Measurements from ENCODE around the gene PEMT.
"Not testable (repeated sequence)": the region's sequence is repeated elsewhere in the genome, so short reads cannot be mapped to it uniquely, and the experiment has no call there.

The PEMT gene

DNA sequence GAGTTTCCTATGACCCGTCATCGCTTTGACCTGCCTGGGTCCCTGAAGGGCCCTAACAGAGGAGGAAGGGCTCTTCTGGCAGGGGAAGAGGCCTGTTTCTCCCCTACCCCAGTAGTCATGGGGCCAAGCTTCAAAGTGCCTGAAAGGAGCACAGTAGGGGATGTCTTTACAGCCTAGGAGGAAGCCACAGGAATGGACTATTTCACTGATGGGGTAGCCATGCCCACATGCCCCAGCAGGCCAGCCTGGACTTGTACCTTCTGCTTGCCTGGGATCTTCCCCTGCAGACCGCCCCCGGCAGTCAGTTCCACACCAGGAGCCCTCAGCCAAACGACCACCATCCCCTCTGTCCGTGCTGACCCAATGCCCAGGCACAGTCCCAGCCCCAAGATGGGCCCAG lies 41.8 kb upstream of the PEMT start:
- peaks cover 6% of the 10 kb centered on the region for H3K4me1 ChIP-seq (ENCODE audit: insufficient read depth, low read length, severe bottlenecking)
- no peaks in the 10 kb centered on the region for H4K20me1 ChIP-seq (ENCODE audit: insufficient read depth, low read length)
- no peak overlapping the region for H3K4me3 ChIP-seq (ENCODE audit: low read depth, low read length, poor library complexity, severe bottlenecking)
- no peak overlapping the region for H3K4me2 ChIP-seq (ENCODE audit: low read length)
- no peaks in the 10 kb centered on the region for H3K79me2 ChIP-seq (ENCODE audit: insufficient read depth, low read length)
- TF ChIP-seq, protein P1, sequence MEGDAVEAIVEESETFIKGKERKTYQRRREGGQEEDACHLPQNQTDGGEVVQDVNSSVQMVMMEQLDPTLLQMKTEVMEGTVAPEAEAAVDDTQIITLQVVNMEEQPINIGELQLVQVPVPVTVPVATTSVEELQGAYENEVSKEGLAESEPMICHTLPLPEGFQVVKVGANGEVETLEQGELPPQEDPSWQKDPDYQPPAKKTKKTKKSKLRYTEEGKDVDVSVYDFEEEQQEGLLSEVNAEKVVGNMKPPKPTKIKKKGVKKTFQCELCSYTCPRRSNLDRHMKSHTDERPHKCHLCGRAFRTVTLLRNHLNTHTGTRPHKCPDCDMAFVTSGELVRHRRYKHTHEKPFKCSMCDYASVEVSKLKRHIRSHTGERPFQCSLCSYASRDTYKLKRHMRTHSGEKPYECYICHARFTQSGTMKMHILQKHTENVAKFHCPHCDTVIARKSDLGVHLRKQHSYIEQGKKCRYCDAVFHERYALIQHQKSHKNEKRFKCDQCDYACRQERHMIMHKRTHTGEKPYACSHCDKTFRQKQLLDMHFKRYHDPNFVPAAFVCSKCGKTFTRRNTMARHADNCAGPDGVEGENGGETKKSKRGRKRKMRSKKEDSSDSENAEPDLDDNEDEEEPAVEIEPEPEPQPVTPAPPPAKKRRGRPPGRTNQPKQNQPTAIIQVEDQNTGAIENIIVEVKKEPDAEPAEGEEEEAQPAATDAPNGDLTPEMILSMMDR (IDR thresholded peaks at IDR 0.05; ENCODE audit: low read length), result no peak
- no peak for TF ChIP-seq EZH2 (IDR thresholded peaks at IDR 0.05; ENCODE audit: borderline replicate concordance, low read length)
- H3F3A ChIP-seq (ENCODE audit: insufficient read depth, low read length), result no peaks in the 10 kb centered on the region
- H3K9me2 ChIP-seq (ENCODE audit: low read depth, low read length), result no peaks in the 10 kb centered on the region
- no peak overlapping the region for H3K9ac ChIP-seq (ENCODE audit: low read length)
- H3K9me3 ChIP-seq (ENCODE audit: low read length), result no peaks in the 10 kb centered on the region
- no peaks in the 10 kb centered on the region for H3K27me3 ChIP-seq (ENCODE audit: insufficient read depth, low read length)
- no peak overlapping the region for H3K27ac ChIP-seq (ENCODE audit: low read depth, low read length, poor library complexity, severe bottlenecking)
- H2AFZ ChIP-seq (ENCODE audit: low read length), result no peak overlapping the region
- H3K36me3 ChIP-seq (ENCODE audit: insufficient read depth, low read length), result no peaks in the 10 kb centered on the region; the same call in 1 of the 2 replicates

DNA sequence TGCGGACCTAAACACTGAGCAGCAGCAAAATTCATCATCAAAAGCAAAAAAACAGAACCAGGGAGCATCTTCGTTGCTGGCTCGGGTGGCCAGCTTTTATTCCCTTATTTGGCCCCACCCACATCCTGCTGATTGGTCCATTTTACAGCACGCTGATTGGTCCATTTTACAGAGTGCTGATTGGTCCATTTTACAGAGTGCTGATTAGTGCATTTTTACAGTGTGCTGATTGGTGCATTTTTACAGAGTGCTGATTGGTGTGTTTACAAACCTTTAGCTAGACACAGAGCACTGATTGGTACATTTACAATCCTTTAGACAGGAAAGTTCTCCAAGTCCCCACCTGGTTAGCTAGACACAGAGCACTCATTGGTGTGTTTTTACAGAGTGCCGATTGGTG lies 41.2 kb upstream of the PEMT start:
- not testable (repeated sequence) for H3K27ac ChIP-seq (ENCODE audit: low read depth, low read length, poor library complexity, severe bottlenecking); H2AFZ ChIP-seq (ENCODE audit: low read length); H3K9ac ChIP-seq (ENCODE audit: low read length)

DNA sequence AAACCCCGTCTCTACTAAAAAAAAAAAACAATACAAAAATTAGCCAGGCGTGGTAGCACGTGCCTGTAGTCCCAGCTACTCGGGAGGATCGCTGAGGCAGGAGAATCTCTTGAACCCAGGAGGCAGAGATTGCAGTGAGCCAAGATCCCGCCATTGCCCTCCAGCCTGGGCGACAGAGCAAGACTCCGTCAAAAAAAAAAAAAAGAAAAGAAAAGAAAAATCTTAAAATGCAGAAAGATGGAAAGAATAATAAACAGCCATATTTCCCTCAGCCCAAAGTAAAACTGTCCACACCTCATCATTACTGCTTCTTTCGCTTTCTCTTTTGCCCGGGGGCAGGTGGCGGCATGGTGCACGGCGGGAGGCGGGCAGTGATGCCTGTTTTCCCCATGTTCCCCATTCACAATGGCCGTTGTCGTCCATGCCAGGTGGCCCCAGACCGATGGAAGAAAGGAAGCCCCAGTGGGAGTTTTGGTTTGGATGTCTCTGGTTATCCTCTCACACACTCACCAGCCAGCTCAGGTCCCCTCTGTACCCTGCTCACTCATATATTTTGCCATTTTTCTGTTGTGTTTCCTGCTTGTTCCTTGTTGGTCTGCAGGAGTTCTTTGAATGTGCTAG lies 37.0 kb upstream of the PEMT start:
- no peaks in the 10 kb centered on the region for H3F3A ChIP-seq (ENCODE audit: insufficient read depth, low read length)
- TF ChIP-seq, protein P1 (IDR thresholded peaks at IDR 0.05; ENCODE audit: low read length), result no peak
- TF ChIP-seq EZH2 (IDR thresholded peaks at IDR 0.05; ENCODE audit: borderline replicate concordance, low read length), result no peak
- no peaks in the 10 kb centered on the region for H3K9me3 ChIP-seq (ENCODE audit: low read length)
- H3K27me3 ChIP-seq (ENCODE audit: insufficient read depth, low read length), result no peaks in the 10 kb centered on the region
- H3K4me2 ChIP-seq (ENCODE audit: low read length), result peak overlapping the region; percentile 48
- H3K79me2 ChIP-seq (ENCODE audit: insufficient read depth, low read length), result no peaks in the 10 kb centered on the region
- peak overlapping the region; percentile 0; the same call in 1 of the 2 replicates for H3K9ac ChIP-seq (ENCODE audit: low read length)
- H3K4me1 ChIP-seq (ENCODE audit: insufficient read depth, low read length, severe bottlenecking), result peaks cover 7% of the 10 kb centered on the region
- H3K27ac ChIP-seq (ENCODE audit: low read depth, low read length, poor library complexity, severe bottlenecking), result no peak overlapping the region
- no peaks in the 10 kb centered on the region for H4K20me1 ChIP-seq (ENCODE audit: insufficient read depth, low read length)
- no peaks in the 10 kb centered on the region; the same call in 1 of the 2 replicates for H3K36me3 ChIP-seq (ENCODE audit: insufficient read depth, low read length)
- peak overlapping the region; percentile 54; the same call in 1 of the 2 replicates for H2AFZ ChIP-seq (ENCODE audit: low read length)
- H3K4me3 ChIP-seq (ENCODE audit: low read depth, low read length, poor library complexity, severe bottlenecking), result peak overlapping the region; percentile 39
- H3K9me2 ChIP-seq (ENCODE audit: low read depth, low read length), result no peaks in the 10 kb centered on the region

More for the DNA sequence above, 41.2 kb upstream of the PEMT start:
- H3K4me2 ChIP-seq (ENCODE audit: low read length); H3K4me3 ChIP-seq (ENCODE audit: low read depth, low read length, poor library complexity, severe bottlenecking); H3K9me3 ChIP-seq (ENCODE audit: low read length); H3K79me2 ChIP-seq (ENCODE audit: insufficient read depth, low read length); H3K36me3 ChIP-seq (ENCODE audit: insufficient read depth, low read length); H3K4me1 ChIP-seq (ENCODE audit: insufficient read depth, low read length, severe bottlenecking); H3K9me2 ChIP-seq (ENCODE audit: low read depth, low read length); H3K27me3 ChIP-seq (ENCODE audit: insufficient read depth, low read length); H3F3A ChIP-seq (ENCODE audit: insufficient read depth, low read length); H4K20me1 ChIP-seq (ENCODE audit: insufficient read depth, low read length): not testable (repeated sequence)

DNA sequence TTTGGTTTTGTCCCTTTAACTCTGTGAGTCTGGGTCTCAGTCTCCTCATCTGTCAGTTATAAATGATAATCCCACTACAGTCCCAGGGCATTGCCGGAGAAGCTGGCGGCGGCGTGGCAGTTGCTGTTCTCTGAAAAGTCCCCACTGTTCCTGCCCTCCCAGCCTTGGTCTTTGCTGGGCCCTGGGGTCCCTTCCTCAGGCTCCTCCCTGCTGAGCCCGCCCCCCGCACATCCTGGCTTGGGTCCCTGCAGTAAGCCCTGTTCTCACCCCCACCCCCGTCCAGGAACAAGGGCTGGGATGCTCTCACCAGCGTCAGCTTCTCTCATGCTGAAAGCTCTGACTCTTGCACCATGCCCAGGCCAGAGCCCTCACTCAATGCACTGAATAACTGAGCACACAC lies 35.3 kb upstream of the PEMT start:
- Histone ChIP-seq H4K20me1 (ENCODE audit: insufficient read depth, low read length) (no peaks in the 10 kb centered on the region), H3F3A (ENCODE audit: insufficient read depth, low read length) (no peaks in the 10 kb centered on the region), H3K27ac (ENCODE audit: low read depth, low read length, poor library complexity, severe bottlenecking) (no peak overlapping the region), H3K9me3 (ENCODE audit: low read length) (no peaks in the 10 kb centered on the region), H3K9me2 (ENCODE audit: low read depth, low read length) (no peaks in the 10 kb centered on the region), H3K79me2 (ENCODE audit: insufficient read depth, low read length) (no peaks in the 10 kb centered on the region), H2AFZ (ENCODE audit: low read length) (no peak overlapping the region), H3K9ac (ENCODE audit: low read length) (no peak overlapping the region), H3K36me3 (ENCODE audit: insufficient read depth, low read length) (no peaks in the 10 kb centered on the region), H3K4me2 (ENCODE audit: low read length) (no peak overlapping the region), H3K4me1 (ENCODE audit: insufficient read depth, low read length, severe bottlenecking) (peaks cover 7% of the 10 kb centered on the region), H3K4me3 (ENCODE audit: low read depth, low read length, poor library complexity, severe bottlenecking) (no peak overlapping the region), H3K27me3 (ENCODE audit: insufficient read depth, low read length) (no peaks in the 10 kb centered on the region)
- TF ChIP-seq, protein P1 (IDR thresholded peaks at IDR 0.05; ENCODE audit: low read length), result no peak
- no peak for TF ChIP-seq EZH2 (IDR thresholded peaks at IDR 0.05; ENCODE audit: borderline replicate concordance, low read length)
